Liver (tissue), 9 donors: Measurements from ENCODE around the gene HGF. TPM values are rescaled to one million over a fixed set of nuclear protein-coding genes. Genes with fewer than 3 reads are reported as not detected.

Experiments
- DNase-seq: peaks from one replicate; pipeline ENCODE4 v3.0.0-alpha.2; 2017; ENCODE audit warnings: low spot score
- H3K27ac ChIP-seq, 2 donors: one replicate each; pipeline ENCODE4 v1.7.0; 2013; ENCODE audit warnings: inconsistent platforms in 2 of 2, low read length in 2 of 2, control low read depth in 1 of 2, low read depth in 1 of 2, mild to moderate bottlenecking in 1 of 2
- H3K27me3 ChIP-seq, 4 donors: one replicate each; pipeline versions ENCODE4 v1.6.1 to v1.7.0; 2013; ENCODE audit warnings: low read length in 3 of 4, inconsistent platforms in 1 of 4, mild to moderate bottlenecking in 1 of 4, moderate library complexity in 1 of 4; ENCODE audit not compliant: control insufficient read depth in 4 of 4, insufficient read depth in 4 of 4
- H3K36me3 ChIP-seq, 4 donors: one replicate each; pipeline versions ENCODE4 v1.6.1 to v1.7.0; 2013; ENCODE audit warnings: low read length in 3 of 4, mild to moderate bottlenecking in 3 of 4, low read depth in 1 of 4, moderate library complexity in 1 of 4; ENCODE audit not compliant: control insufficient read depth in 4 of 4, insufficient read depth in 3 of 4
- H3K4me1 ChIP-seq, 4 donors: one replicate each; pipeline versions ENCODE4 v1.6.1 to v1.7.0; 2013; ENCODE audit warnings: low read length in 3 of 4, mild to moderate bottlenecking in 3 of 4, moderate library complexity in 1 of 4; ENCODE audit not compliant: control insufficient read depth in 4 of 4, insufficient read depth in 4 of 4
- H3K4me3 ChIP-seq, 3 donors: one replicate each; pipeline versions ENCODE4 v1.6.1 to v1.7.0; 2013; ENCODE audit warnings: low read length in 3 of 3, control low read depth in 1 of 3, low read depth in 1 of 3, mild to moderate bottlenecking in 1 of 3
- H3K9ac ChIP-seq, 2 donors: one replicate each; pipeline ENCODE4 v1.7.0; 2013; ENCODE audit warnings: low read length in 2 of 2, mild to moderate bottlenecking in 2 of 2, moderate library complexity in 2 of 2, control low read depth in 1 of 2, low read depth in 1 of 2
- H3K9me3 ChIP-seq, 4 donors: one replicate each; pipeline versions ENCODE4 v1.6.1 to v1.7.0; 2013; ENCODE audit warnings: low read length in 3 of 4; ENCODE audit not compliant: control insufficient read depth in 4 of 4
- EGR1 ChIP-seq, 2 donors: IDR thresholded peaks; 2 replicates each; pipeline ENCODE4 v1.6.1; 2016 to 2018; ENCODE audit warnings: antibody characterized with exemption in 2 of 2, low read depth in 2 of 2
- FOXA1 ChIP-seq: IDR thresholded peaks from 2 replicates; pipeline ENCODE4 v1.6.1; 2016; ENCODE audit warnings: antibody characterized with exemption
- FOXA2 ChIP-seq: IDR thresholded peaks from 2 replicates; pipeline ENCODE4 v1.6.1; 2016; ENCODE audit warnings: antibody characterized with exemption
- GABPA ChIP-seq, 2 donors: IDR thresholded peaks in 1 of 2; conservative IDR thresholded peaks in 1 of 2; 2 replicates each; pipeline ENCODE4 v1.6.1; 2016; ENCODE audit warnings: antibody characterized with exemption in 2 of 2, mild to moderate bottlenecking in 1 of 2, moderate library complexity in 1 of 2
- HNF4A ChIP-seq, 2 donors: conservative IDR thresholded peaks; 2 replicates each; pipeline ENCODE4 v1.6.1; 2016; ENCODE audit warnings: antibody characterized with exemption in 2 of 2, mild to moderate bottlenecking in 2 of 2
- HNF4G ChIP-seq: IDR thresholded peaks from 2 replicates; pipeline ENCODE4 v1.6.1; 2016; ENCODE audit warnings: antibody characterized with exemption
- JUND ChIP-seq, 2 donors: IDR thresholded peaks; 2 replicates each; pipeline ENCODE4 v1.6.1; 2016; ENCODE audit warnings: antibody characterized with exemption in 2 of 2
- NR2F2 ChIP-seq: IDR thresholded peaks from 2 replicates; pipeline ENCODE4 v1.6.1; 2016; ENCODE audit warnings: antibody characterized with exemption
- RAD21 ChIP-seq, 2 donors: IDR thresholded peaks; 2 replicates each; pipeline ENCODE4 v1.6.1; 2016; ENCODE audit warnings: antibody characterized with exemption in 2 of 2, mild to moderate bottlenecking in 2 of 2
- RXRA ChIP-seq, 2 donors: IDR thresholded peaks; 2 replicates each; pipeline ENCODE4 v1.6.1; 2017 to 2018; ENCODE audit warnings: antibody characterized with exemption in 2 of 2, mild to moderate bottlenecking in 1 of 2
- SP1 ChIP-seq: IDR thresholded peaks from 2 replicates; pipeline ENCODE4 v1.6.1; 2018; ENCODE audit warnings: antibody characterized with exemption, mild to moderate bottlenecking
- TAF1 ChIP-seq: conservative IDR thresholded peaks from 2 replicates; pipeline ENCODE4 v1.6.1; 2016; ENCODE audit warnings: antibody characterized with exemption, mild to moderate bottlenecking
- YY1 ChIP-seq: IDR thresholded peaks from 2 replicates; pipeline ENCODE4 v1.6.1; 2016; ENCODE audit warnings: antibody characterized with exemption, mild to moderate bottlenecking
- WGBS: extraction: QIAGEN DNeasy Blood & Tissue Kit; methylation state at CpG from one replicate; pipeline ENCODE4 v1.1.7; 2013; 5-methylcytosine and 5-hydroxymethylcytosine counted together
- polyA plus RNA-seq, 2 donors: library from polyadenylated mRNA; stranded (reverse) in 1 of 2; unstranded in 1 of 2; fragments of 200-250 nt in 1 of 2; fragments of >200 nt in 1 of 2; fragmentation: Nextera tagmentation in 1 of 2; extraction: Ambion mirVana in 1 of 2; gene quantifications; one replicate each; pipeline versions ENCODE4 v1.2.1 to v1.2.3, GENCODE V29; 2013 to 2015
- total RNA-seq, 2 donors: library from RNA; depleted of rRNA; stranded (reverse); fragments of >200 nt; gene quantifications; one replicate each; pipeline ENCODE4 v1.2.3, GENCODE V29; 2014
- TF ChIP-seq, protein P1 (sequence below): IDR thresholded peaks from 2 replicates; pipeline ENCODE4 v1.6.1; 2016; ENCODE audit warnings: antibody characterized with exemption
- TF ChIP-seq, protein P2 (sequence below): IDR thresholded peaks from 2 replicates; pipeline ENCODE4 v1.6.1; 2016; ENCODE audit warnings: antibody characterized with exemption, mild to moderate bottlenecking
- TF ChIP-seq, protein P3 (sequence below): fragments of 150-350 bp; IDR thresholded peaks from 2 replicates; pipeline ENCODE4 v1.5.1; 2017; ENCODE audit warnings: improper control_type of control experiment, low read depth, low read length; ENCODE audit not compliant: missing input control
- TF ChIP-seq, protein P4 (sequence below): IDR thresholded peaks from 2 replicates; pipeline ENCODE4 v1.6.1; 2016; ENCODE audit warnings: antibody characterized with exemption
- TF ChIP-seq, protein P5 (sequence below): IDR thresholded peaks from 2 replicates; pipeline ENCODE4 v1.6.1; 2016; ENCODE audit warnings: antibody characterized with exemption
- donor health status: healthy.
- donor health status: healthy.
- donor health status: healthy.
- donor health status: healthy.
- donor health status: healthy.

The HGF gene
- total and polyA plus RNA-seq, 4 donors = 12.0 to 29.8 (median 15.3) TPM

DNA sequence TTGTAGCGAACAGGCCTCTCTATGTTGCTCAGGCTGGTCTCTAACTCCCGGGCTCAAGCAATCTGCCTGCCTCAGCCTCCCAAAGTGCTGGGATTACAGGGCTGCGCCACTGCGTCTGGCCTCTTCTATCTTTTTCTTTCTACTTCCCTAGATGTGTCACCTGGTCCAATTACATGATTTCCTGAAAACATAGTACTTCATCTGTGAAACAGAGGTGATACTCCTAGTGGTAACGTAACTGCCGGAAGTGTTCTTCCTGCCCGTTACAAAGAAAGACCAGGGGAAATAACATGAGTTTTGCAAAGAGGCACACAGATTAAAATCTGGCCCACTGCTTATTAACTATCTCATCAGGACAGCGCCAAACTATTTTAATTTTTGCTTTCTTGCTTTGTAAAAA lies 18.4 kb upstream of the HGF start:
- Histone ChIP-seq H3K27ac (no peak overlapping the region), H3K36me3 (no peaks in the 10 kb centered on the region), H3K9me3 (no peaks in the 10 kb centered on the region), H3K27me3 (no peaks in the 10 kb centered on the region), H3K4me1 (no peaks in the 10 kb centered on the region), H3K9ac (no peak overlapping the region), H3K4me3 (no peak overlapping the region)
- WGBS = 78% methylated on average over 8 of the region's 8 CpGs
- TF ChIP-seq, protein P1, sequence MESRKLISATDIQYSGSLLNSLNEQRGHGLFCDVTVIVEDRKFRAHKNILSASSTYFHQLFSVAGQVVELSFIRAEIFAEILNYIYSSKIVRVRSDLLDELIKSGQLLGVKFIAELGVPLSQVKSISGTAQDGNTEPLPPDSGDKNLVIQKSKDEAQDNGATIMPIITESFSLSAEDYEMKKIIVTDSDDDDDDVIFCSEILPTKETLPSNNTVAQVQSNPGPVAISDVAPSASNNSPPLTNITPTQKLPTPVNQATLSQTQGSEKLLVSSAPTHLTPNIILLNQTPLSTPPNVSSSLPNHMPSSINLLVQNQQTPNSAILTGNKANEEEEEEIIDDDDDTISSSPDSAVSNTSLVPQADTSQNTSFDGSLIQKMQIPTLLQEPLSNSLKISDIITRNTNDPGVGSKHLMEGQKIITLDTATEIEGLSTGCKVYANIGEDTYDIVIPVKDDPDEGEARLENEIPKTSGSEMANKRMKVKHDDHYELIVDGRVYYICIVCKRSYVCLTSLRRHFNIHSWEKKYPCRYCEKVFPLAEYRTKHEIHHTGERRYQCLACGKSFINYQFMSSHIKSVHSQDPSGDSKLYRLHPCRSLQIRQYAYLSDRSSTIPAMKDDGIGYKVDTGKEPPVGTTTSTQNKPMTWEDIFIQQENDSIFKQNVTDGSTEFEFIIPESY = no peak
- no peak for TF ChIP-seq HNF4A (conservative IDR thresholded peaks at IDR 0.05)
- no peak for TF ChIP-seq RXRA (IDR thresholded peaks at IDR 0.05)
- TF ChIP-seq HNF4G = no peak
- no peak for DNase-seq

DNA sequence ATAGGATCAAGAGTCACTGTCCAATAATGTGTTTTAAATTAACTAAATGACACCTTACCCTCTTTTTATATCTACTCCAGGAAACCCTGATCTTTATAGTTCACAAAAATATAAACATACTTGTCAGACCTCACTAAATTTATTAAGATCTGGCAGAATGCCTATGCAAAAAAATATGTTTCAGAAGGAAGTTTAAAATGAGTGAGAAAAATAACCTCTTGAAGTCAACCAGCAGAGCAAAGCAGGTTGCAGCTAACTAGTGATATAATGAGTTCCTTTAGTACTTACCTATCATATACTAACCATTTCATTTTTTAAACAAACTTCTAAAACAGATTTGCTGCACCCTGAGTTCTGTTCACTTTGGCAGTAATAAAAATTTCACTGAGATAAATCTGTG lies 14.0 kb upstream of the HGF start:
- Histone ChIP-seq H3K4me3 (no peak overlapping the region), H3K4me1 (no peaks in the 10 kb centered on the region), H3K9ac (no peak overlapping the region), H3K9me3 (no peaks in the 10 kb centered on the region), H3K27me3 (no peaks in the 10 kb centered on the region), H3K36me3 (no peaks in the 10 kb centered on the region), H3K27ac (no peak overlapping the region)
- DNase-seq = no peak
- TF ChIP-seq NR2F2 (no peak), RAD21 (IDR thresholded peaks at IDR 0.05) (no peak), EGR1 (IDR thresholded peaks at IDR 0.05; ENCODE audit: low read depth in 2 of 2) (no peak), FOXA1 (no peak), RXRA (IDR thresholded peaks at IDR 0.05) (no peak), SP1 (no peak), GABPA (IDR thresholded peaks at IDR 0.05 in 1 of 2, conservative IDR thresholded peaks at IDR 0.05 in 1 of 2) (no peak), TAF1 (no peak), HNF4G (no peak), HNF4A (conservative IDR thresholded peaks at IDR 0.05) (no peak), YY1 (no peak), FOXA2 (no peak), JUND (IDR thresholded peaks at IDR 0.05) (no peak)
- TF ChIP-seq, protein P2, sequence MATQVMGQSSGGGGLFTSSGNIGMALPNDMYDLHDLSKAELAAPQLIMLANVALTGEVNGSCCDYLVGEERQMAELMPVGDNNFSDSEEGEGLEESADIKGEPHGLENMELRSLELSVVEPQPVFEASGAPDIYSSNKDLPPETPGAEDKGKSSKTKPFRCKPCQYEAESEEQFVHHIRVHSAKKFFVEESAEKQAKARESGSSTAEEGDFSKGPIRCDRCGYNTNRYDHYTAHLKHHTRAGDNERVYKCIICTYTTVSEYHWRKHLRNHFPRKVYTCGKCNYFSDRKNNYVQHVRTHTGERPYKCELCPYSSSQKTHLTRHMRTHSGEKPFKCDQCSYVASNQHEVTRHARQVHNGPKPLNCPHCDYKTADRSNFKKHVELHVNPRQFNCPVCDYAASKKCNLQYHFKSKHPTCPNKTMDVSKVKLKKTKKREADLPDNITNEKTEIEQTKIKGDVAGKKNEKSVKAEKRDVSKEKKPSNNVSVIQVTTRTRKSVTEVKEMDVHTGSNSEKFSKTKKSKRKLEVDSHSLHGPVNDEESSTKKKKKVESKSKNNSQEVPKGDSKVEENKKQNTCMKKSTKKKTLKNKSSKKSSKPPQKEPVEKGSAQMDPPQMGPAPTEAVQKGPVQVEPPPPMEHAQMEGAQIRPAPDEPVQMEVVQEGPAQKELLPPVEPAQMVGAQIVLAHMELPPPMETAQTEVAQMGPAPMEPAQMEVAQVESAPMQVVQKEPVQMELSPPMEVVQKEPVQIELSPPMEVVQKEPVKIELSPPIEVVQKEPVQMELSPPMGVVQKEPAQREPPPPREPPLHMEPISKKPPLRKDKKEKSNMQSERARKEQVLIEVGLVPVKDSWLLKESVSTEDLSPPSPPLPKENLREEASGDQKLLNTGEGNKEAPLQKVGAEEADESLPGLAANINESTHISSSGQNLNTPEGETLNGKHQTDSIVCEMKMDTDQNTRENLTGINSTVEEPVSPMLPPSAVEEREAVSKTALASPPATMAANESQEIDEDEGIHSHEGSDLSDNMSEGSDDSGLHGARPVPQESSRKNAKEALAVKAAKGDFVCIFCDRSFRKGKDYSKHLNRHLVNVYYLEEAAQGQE = no peak
- TF ChIP-seq, protein P3, sequence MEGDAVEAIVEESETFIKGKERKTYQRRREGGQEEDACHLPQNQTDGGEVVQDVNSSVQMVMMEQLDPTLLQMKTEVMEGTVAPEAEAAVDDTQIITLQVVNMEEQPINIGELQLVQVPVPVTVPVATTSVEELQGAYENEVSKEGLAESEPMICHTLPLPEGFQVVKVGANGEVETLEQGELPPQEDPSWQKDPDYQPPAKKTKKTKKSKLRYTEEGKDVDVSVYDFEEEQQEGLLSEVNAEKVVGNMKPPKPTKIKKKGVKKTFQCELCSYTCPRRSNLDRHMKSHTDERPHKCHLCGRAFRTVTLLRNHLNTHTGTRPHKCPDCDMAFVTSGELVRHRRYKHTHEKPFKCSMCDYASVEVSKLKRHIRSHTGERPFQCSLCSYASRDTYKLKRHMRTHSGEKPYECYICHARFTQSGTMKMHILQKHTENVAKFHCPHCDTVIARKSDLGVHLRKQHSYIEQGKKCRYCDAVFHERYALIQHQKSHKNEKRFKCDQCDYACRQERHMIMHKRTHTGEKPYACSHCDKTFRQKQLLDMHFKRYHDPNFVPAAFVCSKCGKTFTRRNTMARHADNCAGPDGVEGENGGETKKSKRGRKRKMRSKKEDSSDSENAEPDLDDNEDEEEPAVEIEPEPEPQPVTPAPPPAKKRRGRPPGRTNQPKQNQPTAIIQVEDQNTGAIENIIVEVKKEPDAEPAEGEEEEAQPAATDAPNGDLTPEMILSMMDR = no peak
- TF ChIP-seq, protein P1 = no peak
- TF ChIP-seq, protein P4, sequence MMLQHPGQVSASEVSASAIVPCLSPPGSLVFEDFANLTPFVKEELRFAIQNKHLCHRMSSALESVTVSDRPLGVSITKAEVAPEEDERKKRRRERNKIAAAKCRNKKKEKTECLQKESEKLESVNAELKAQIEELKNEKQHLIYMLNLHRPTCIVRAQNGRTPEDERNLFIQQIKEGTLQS = no peak
- TF ChIP-seq, protein P5, sequence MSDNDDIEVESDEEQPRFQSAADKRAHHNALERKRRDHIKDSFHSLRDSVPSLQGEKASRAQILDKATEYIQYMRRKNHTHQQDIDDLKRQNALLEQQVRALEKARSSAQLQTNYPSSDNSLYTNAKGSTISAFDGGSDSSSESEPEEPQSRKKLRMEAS = no peak
